IPS DF 19.7 (cell line): ENCODE data around the gene GON4L.
"Not testable (repeated sequence)": the region's sequence is repeated elsewhere in the genome, so short reads cannot be mapped to it uniquely, and the experiment has no call there.

Experiments
- DNase-seq: peaks from one replicate; pipeline ENCODE4 v3.0.0-alpha.2; 2013; ENCODE audit warnings: low read depth, low spot score

The GON4L gene

GRCh38 chr1:155831279-155831976 is 25.6 kb downstream of the GON4L start:
- no peak for DNase-seq

- DNase-seq: no peak
Measured at GRCh38 chr1:155827450-155827849, 29.6 kb downstream of the GON4L start.

- no peak for DNase-seq
Measured at GRCh38 chr1:155816351-155816750, 40.7 kb downstream of the GON4L start.

GRCh38 chr1:155813672-155814071 is 43.3 kb downstream of the GON4L start:
- no peak for DNase-seq

GRCh38 chr1:155812878-155813277 is 44.1 kb downstream of the GON4L start:
- DNase-seq: no peak

- no peak for DNase-seq
Measured at GRCh38 chr1:155809088-155809487, 47.9 kb downstream of the GON4L start.

- DNase-seq: no peak
Measured at GRCh38 chr1:155801149-155801548, 55.9 kb downstream of the GON4L start.

GRCh38 chr1:155795618-155796017 is 61.4 kb downstream of the GON4L start:
- DNase-seq: not testable (repeated sequence)

- DNase-seq: no peak
Measured at GRCh38 chr1:155794605-155795245, 62.3 kb downstream of the GON4L start.

GRCh38 chr1:155793213-155793612 is 63.8 kb downstream of the GON4L start:
- DNase-seq: no peak

GRCh38 chr1:155777582-155777981 is 79.4 kb downstream of the GON4L start:
- DNase-seq: no peak

- no peak for DNase-seq
Measured at GRCh38 chr1:155776414-155776813, 80.6 kb downstream of the GON4L start.

GRCh38 chr1:155773221-155773620 is 83.8 kb downstream of the GON4L start:
- DNase-seq: no peak

- no peak for DNase-seq
Measured at GRCh38 chr1:155769257-155769656, 87.8 kb downstream of the GON4L start.

- not testable (repeated sequence) for DNase-seq
Measured at GRCh38 chr1:155767399-155767989, 89.5 kb downstream of the GON4L start.

- not testable (repeated sequence) for DNase-seq
Measured at GRCh38 chr1:155763989-155764388, 93.0 kb downstream of the GON4L start.

GRCh38 chr1:155763090-155763815 is 93.8 kb downstream of the GON4L start:
- not testable (repeated sequence) for DNase-seq

- no peak for DNase-seq
Measured at GRCh38 chr1:155761736-155762405, 95.1 kb downstream of the GON4L start.

GRCh38 chr1:155760751-155761475 is 96.1 kb downstream of the GON4L start:
- no peak for DNase-seq

- DNase-seq: no peak
Measured at GRCh38 chr1:155759966-155760630, 96.9 kb downstream of the GON4L start.
